ENCODE measurements around the gene VWCE. TPM values are rescaled to one million over a fixed set of nuclear protein-coding genes. Genes with fewer than 3 reads are reported as not detected.

VWCE gene
- polyA plus RNA-seq, 1 donor from 2014 or later = 9.8 TPM

DNA sequence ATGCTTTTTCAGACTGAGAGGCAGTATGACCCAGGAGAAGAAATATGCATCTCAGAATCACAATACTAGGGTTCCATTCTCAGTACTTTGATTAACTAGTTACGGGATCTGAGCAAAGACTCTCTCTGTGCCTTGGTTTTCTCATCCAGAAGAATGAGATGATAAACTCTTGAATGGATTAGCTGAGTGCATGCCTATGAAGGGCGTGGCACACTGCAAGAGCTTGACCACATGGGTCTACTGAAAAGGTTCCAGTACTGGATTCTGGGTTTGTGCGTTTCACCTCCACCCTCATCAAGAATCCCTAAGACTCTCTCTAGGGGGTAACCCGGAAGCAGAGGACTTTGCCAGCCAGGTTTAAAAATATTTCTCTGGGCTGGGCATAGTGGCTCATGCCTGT lies 28.5 kb downstream of the VWCE start:
- Histone ChIP-seq H3K27me3 (ENCODE audit: insufficient read depth, low read depth, low read length) (no peaks in the 10 kb centered on the region), H3K9me2 (ENCODE audit: insufficient read depth, low read length) (no peaks in the 10 kb centered on the region)

DNA sequence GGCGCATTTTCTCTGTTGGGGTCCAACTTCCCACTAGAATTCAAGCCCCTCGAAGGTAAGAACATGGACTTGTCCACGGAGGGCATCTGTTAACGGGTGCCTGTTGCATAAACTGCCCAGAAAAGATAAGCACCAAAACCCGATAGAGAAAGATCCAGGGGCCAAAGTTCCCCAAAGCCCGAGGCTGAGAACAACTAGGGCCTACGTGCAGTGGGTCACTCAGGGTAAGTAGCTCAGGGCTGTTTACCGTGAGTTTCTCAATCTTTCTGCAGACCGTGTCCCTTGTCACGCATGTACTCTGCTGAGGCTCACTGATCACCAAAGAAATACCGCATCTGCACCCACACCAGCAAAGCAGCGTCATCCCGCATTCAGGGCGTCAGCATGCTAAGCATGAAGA lies 29.8 kb downstream of the VWCE start:
- no peaks in the 10 kb centered on the region for H3K79me2 ChIP-seq (replicated peaks; ENCODE audit: insufficient read depth, low read length)
- no peaks in the 10 kb centered on the region for H3K27me3 ChIP-seq (ENCODE audit: insufficient read depth, low read depth, low read length)
- H3F3A ChIP-seq (ENCODE audit: insufficient read depth, low read length, poor library complexity, severe bottlenecking) = no peaks in the 10 kb centered on the region
- H3K9me2 ChIP-seq (ENCODE audit: insufficient read depth, low read length) = no peaks in the 10 kb centered on the region
- no peak overlapping the region for H3K4me3 ChIP-seq (ENCODE audit: low read length)
- no peak overlapping the region for H3K4me2 ChIP-seq (ENCODE audit: low read length)
- TF ChIP-seq EP300 (conservative IDR thresholded peaks at IDR 0.05; ENCODE audit: poor library complexity, severe bottlenecking) = no peak
- no peaks in the 10 kb centered on the region for H3K36me3 ChIP-seq (ENCODE audit: insufficient read depth, low read length)
- no peak overlapping the region for H2AFZ ChIP-seq (ENCODE audit: low read depth, low read length)
- H4K20me1 ChIP-seq (ENCODE audit: insufficient read depth) = no peaks in the 10 kb centered on the region
- H3K27ac ChIP-seq (ENCODE audit: low read length) = no peak overlapping the region
- H3K9me3 ChIP-seq (ENCODE audit: low read length) = no peaks in the 10 kb centered on the region
- H3K9ac ChIP-seq (ENCODE audit: low read length) = no peak overlapping the region

More for the DNA sequence above, 28.5 kb downstream of the VWCE start:
- Histone ChIP-seq H3K27ac (ENCODE audit: low read length) (no peak overlapping the region), H4K20me1 (ENCODE audit: insufficient read depth) (no peaks in the 10 kb centered on the region), H2AFZ (ENCODE audit: low read depth, low read length) (no peak overlapping the region), H3K4me2 (ENCODE audit: low read length) (no peak overlapping the region), H3K4me3 (ENCODE audit: low read length) (no peak overlapping the region), H3K9me3 (ENCODE audit: low read length) (no peaks in the 10 kb centered on the region), H3F3A (ENCODE audit: insufficient read depth, low read length, poor library complexity, severe bottlenecking) (no peaks in the 10 kb centered on the region), H3K36me3 (ENCODE audit: insufficient read depth, low read length) (no peaks in the 10 kb centered on the region), H3K9ac (ENCODE audit: low read length) (no peak overlapping the region), H3K79me2 (replicated peaks; ENCODE audit: insufficient read depth, low read length) (no peaks in the 10 kb centered on the region)
- no peak for TF ChIP-seq MXI1 (conservative IDR thresholded peaks at IDR 0.05; ENCODE audit: poor library complexity, severe bottlenecking)
- no peak for TF ChIP-seq EP300 (conservative IDR thresholded peaks at IDR 0.05; ENCODE audit: poor library complexity, severe bottlenecking)
- TF ChIP-seq, protein P1, sequence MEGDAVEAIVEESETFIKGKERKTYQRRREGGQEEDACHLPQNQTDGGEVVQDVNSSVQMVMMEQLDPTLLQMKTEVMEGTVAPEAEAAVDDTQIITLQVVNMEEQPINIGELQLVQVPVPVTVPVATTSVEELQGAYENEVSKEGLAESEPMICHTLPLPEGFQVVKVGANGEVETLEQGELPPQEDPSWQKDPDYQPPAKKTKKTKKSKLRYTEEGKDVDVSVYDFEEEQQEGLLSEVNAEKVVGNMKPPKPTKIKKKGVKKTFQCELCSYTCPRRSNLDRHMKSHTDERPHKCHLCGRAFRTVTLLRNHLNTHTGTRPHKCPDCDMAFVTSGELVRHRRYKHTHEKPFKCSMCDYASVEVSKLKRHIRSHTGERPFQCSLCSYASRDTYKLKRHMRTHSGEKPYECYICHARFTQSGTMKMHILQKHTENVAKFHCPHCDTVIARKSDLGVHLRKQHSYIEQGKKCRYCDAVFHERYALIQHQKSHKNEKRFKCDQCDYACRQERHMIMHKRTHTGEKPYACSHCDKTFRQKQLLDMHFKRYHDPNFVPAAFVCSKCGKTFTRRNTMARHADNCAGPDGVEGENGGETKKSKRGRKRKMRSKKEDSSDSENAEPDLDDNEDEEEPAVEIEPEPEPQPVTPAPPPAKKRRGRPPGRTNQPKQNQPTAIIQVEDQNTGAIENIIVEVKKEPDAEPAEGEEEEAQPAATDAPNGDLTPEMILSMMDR (IDR thresholded peaks at IDR 0.05; ENCODE audit: poor library complexity, severe bottlenecking) = no peak
- no peak for TF ChIP-seq POLR2AphosphoS5 (IDR thresholded peaks at IDR 0.05)
- no peak for TF ChIP-seq TAF1 (IDR thresholded peaks at IDR 0.05; ENCODE audit: low read depth)
- TF ChIP-seq SMC3 (conservative IDR thresholded peaks at IDR 0.05; ENCODE audit: poor library complexity) = no peak
- TF ChIP-seq, protein P2, sequence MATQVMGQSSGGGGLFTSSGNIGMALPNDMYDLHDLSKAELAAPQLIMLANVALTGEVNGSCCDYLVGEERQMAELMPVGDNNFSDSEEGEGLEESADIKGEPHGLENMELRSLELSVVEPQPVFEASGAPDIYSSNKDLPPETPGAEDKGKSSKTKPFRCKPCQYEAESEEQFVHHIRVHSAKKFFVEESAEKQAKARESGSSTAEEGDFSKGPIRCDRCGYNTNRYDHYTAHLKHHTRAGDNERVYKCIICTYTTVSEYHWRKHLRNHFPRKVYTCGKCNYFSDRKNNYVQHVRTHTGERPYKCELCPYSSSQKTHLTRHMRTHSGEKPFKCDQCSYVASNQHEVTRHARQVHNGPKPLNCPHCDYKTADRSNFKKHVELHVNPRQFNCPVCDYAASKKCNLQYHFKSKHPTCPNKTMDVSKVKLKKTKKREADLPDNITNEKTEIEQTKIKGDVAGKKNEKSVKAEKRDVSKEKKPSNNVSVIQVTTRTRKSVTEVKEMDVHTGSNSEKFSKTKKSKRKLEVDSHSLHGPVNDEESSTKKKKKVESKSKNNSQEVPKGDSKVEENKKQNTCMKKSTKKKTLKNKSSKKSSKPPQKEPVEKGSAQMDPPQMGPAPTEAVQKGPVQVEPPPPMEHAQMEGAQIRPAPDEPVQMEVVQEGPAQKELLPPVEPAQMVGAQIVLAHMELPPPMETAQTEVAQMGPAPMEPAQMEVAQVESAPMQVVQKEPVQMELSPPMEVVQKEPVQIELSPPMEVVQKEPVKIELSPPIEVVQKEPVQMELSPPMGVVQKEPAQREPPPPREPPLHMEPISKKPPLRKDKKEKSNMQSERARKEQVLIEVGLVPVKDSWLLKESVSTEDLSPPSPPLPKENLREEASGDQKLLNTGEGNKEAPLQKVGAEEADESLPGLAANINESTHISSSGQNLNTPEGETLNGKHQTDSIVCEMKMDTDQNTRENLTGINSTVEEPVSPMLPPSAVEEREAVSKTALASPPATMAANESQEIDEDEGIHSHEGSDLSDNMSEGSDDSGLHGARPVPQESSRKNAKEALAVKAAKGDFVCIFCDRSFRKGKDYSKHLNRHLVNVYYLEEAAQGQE (IDR thresholded peaks at IDR 0.05; ENCODE audit: borderline replicate concordance) = no peak
- TF ChIP-seq EZH2 (IDR thresholded peaks at IDR 0.05; ENCODE audit: borderline replicate concordance, insufficient read depth, low read length, poor library complexity, severe bottlenecking) = no peak

DNA sequence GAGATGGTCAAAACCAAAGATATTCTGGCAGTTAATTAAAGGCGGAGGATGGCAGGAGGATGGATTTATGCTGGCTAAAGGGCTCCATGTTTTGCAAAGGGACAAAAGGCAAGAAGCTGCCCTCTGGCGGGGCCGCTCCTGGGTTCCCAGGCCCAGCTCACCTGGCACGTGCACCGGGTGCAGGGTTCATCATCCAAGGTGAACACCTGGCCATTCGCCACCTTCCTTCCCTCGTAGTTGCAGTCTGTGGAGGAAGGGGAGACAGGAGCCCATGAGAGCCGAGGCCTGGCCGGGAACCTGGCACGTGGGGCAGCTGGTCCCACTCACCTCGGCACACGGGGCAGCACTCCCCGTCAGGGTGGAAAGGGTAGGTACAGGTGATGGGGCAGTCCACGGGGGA lies 30.3 kb downstream of the VWCE start:
- H3K36me3 ChIP-seq (ENCODE audit: insufficient read depth, low read length) = no peaks in the 10 kb centered on the region
- H3K79me2 ChIP-seq (replicated peaks; ENCODE audit: insufficient read depth, low read length) = no peaks in the 10 kb centered on the region
- no peak overlapping the region for H2AFZ ChIP-seq (ENCODE audit: low read depth, low read length)

More for the DNA sequence above, 30.3 kb downstream of the VWCE start:
- no peak overlapping the region for H3K27ac ChIP-seq (ENCODE audit: low read length)
- no peak overlapping the region for H3K4me2 ChIP-seq (ENCODE audit: low read length)
- no peaks in the 10 kb centered on the region for H3K27me3 ChIP-seq (ENCODE audit: insufficient read depth, low read depth, low read length)
- H3K9ac ChIP-seq (ENCODE audit: low read length) = no peak overlapping the region
- TF ChIP-seq EP300 (conservative IDR thresholded peaks at IDR 0.05; ENCODE audit: poor library complexity, severe bottlenecking) (no peak), EZH2 (IDR thresholded peaks at IDR 0.05; ENCODE audit: borderline replicate concordance, insufficient read depth, low read length, poor library complexity, severe bottlenecking) (no peak), TAF1 (IDR thresholded peaks at IDR 0.05; ENCODE audit: low read depth) (no peak), MXI1 (conservative IDR thresholded peaks at IDR 0.05; ENCODE audit: poor library complexity, severe bottlenecking) (no peak), RAD21 (conservative IDR thresholded peaks at IDR 0.05) (no peak), POLR2AphosphoS5 (IDR thresholded peaks at IDR 0.05) (no peak), SMC3 (conservative IDR thresholded peaks at IDR 0.05; ENCODE audit: poor library complexity) (no peak)
- TF ChIP-seq, protein P1 (IDR thresholded peaks at IDR 0.05; ENCODE audit: poor library complexity, severe bottlenecking) = no peak
- TF ChIP-seq, protein P2 (IDR thresholded peaks at IDR 0.05; ENCODE audit: borderline replicate concordance) = no peak
- H3K9me2 ChIP-seq (ENCODE audit: insufficient read depth, low read length) = no peaks in the 10 kb centered on the region
- H3K9me3 ChIP-seq (ENCODE audit: low read length) = no peaks in the 10 kb centered on the region
- no peaks in the 10 kb centered on the region for H3F3A ChIP-seq (ENCODE audit: insufficient read depth, low read length, poor library complexity, severe bottlenecking)
- no peak overlapping the region for H3K4me3 ChIP-seq (ENCODE audit: low read length)
- H4K20me1 ChIP-seq (ENCODE audit: insufficient read depth) = no peaks in the 10 kb centered on the region

All from neural cell (in vitro differentiated cells).